GM12891 (cell line): Measurements from ENCODE around the gene FAM174B.

Source experiments
- DNase-seq: peaks from one replicate; pipeline ENCODE4 v3.0.0; 2011; ENCODE audit warnings: low spot score; ENCODE audit not compliant: insufficient read length
- FAIRE-seq: peaks from 2 replicates; lab custom pipeline; 2011; peaks lifted over from hg19 to GRCh38; lab: Jason Lieb, UNC
- PAX5 ChIP-seq: IDR thresholded peaks from 2 replicates; pipeline ENCODE4 v1.6.1; 2011; ENCODE audit warnings: low read length, moderate library complexity, mild to moderate bottlenecking; ENCODE audit not compliant: insufficient read depth, severe bottlenecking
- POLR2A ChIP-seq: IDR thresholded peaks from 2 replicates; pipeline ENCODE4 v1.6.1; 2011; ENCODE audit warnings: low read depth, low read length, control low read depth
- POLR2AphosphoS5 ChIP-seq: IDR thresholded peaks from 2 replicates; pipeline ENCODE4 v1.6.1; 2011; ENCODE audit warnings: low read depth, low read length, control low read depth
- POU2F2 ChIP-seq: IDR thresholded peaks from 2 replicates; pipeline ENCODE4 v1.6.1; 2011; ENCODE audit warnings: low read depth, mild to moderate bottlenecking, control low read depth, low read length, moderate library complexity
- SPI1 ChIP-seq: IDR thresholded peaks from 2 replicates; pipeline ENCODE4 v1.6.1; 2011; ENCODE audit warnings: low read depth, low read length, control low read depth
- TAF1 ChIP-seq: IDR thresholded peaks from 2 replicates; pipeline ENCODE4 v1.6.1; 2011; ENCODE audit warnings: low read depth, low read length, control low read depth

Gene FAM174B

GRCh38 chr15:92677999-92678398, 22.4 kb upstream of the FAM174B start:
- TF ChIP-seq POLR2AphosphoS5 (no peak), POLR2A (no peak), POU2F2 (no peak), SPI1 (no peak), PAX5 (no peak), TAF1 (no peak)
- DNase-seq (no peak), FAIRE-seq (peak; percentile 20)

DNA sequence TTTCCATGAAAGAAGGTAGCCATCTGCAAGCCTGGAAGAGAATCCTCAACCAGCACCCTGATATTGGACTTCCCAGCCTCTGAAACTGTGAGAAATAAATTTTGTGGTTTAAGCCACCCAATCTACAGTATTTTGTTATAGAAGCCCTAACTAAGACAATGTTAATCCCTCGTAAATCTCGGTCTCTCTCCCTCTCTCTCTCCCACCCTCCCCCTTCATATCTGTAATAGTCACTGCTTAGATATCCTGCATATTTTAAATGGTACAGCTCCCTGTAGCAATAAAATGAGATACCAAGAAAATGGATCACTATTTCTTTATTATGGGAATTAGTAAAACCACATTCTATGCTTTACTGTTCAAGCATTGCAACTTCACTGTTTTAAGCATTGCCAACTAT, 21.0 kb upstream of the FAM174B start:
- no peak for TF ChIP-seq POLR2AphosphoS5
- no peak for TF ChIP-seq POU2F2
- DNase-seq (no peak), FAIRE-seq (no peak)

GRCh38 chr15:92675485-92675884, 19.9 kb upstream of the FAM174B start:
- no peak for FAIRE-seq
- DNase-seq, result no peak
- no peak for TF ChIP-seq POU2F2

DNA sequence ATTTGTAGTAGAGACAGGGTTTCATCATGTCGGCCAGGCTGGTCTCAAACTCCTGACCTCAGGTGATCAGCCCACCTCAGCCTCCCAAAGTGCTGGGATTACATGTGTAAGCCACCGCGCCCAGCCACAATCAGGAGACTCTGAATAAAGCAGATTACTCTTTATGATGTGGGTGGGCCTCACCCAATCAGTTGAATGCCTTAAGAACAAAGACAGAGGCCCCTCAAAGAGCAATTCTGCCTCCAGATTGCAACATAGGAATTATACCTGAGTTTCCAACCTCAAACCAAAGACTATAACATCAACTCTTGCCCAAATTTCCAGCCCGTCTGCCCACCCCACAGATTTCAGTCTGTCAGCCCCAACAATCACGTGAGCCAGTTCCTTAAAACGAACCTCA, 18.8 kb upstream of the FAM174B start:
- no peak for TF ChIP-seq POU2F2
- TF ChIP-seq POLR2A, result no peak
- FAIRE-seq (no peak), DNase-seq (no peak)

- no peak for TF ChIP-seq POU2F2
- no peak for TF ChIP-seq POLR2AphosphoS5
- no peak for TF ChIP-seq POLR2A
- no peak for TF ChIP-seq TAF1
- no peak for TF ChIP-seq SPI1
- no peak for TF ChIP-seq PAX5
- FAIRE-seq (peak; percentile 40), DNase-seq (no peak)
Measured at GRCh38 chr15:92672102-92672501, 16.5 kb upstream of the FAM174B start.

DNA sequence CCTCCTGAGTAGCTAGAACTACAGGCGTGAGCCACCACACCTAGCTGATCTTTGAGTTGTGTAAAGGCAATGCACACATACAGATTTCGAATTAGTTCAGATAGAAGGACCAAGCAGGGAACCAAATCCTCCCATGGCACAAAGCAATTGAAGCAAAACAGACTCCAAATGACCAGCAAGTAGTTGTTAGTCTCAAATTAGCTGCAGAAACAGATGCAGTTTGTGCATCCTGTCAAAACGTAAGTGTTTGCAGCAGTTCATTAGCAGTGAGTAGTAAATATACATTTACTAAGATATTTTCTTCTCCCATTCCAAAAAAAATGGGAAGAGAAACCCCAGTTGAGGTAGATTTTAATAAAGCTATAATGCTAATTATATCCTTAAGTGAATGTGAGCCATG, 15.8 kb upstream of the FAM174B start:
- FAIRE-seq (peak; percentile 23), DNase-seq (no peak)
- TF ChIP-seq SPI1 (no peak), POLR2AphosphoS5 (no peak), POLR2A (no peak), POU2F2 (no peak), PAX5 (no peak)

GRCh38 chr15:92670621-92671020, 15.0 kb upstream of the FAM174B start:
- DNase-seq, result no peak
- FAIRE-seq, result no peak
- TF ChIP-seq POU2F2 (no peak), TAF1 (no peak), POLR2A (no peak), POLR2AphosphoS5 (no peak), SPI1 (no peak), PAX5 (no peak)

- FAIRE-seq, result no peak
- no peak for DNase-seq
- TF ChIP-seq SPI1 (no peak), POLR2A (no peak), TAF1 (no peak), POLR2AphosphoS5 (no peak)
Measured at GRCh38 chr15:92669432-92669831, 13.9 kb upstream of the FAM174B start.

- TF ChIP-seq POLR2AphosphoS5 (no peak), PAX5 (no peak), POLR2A (no peak), SPI1 (no peak), POU2F2 (no peak), TAF1 (no peak)
- FAIRE-seq, result no peak
- no peak for DNase-seq
Measured at GRCh38 chr15:92668620-92669019, 13.0 kb upstream of the FAM174B start.

DNA sequence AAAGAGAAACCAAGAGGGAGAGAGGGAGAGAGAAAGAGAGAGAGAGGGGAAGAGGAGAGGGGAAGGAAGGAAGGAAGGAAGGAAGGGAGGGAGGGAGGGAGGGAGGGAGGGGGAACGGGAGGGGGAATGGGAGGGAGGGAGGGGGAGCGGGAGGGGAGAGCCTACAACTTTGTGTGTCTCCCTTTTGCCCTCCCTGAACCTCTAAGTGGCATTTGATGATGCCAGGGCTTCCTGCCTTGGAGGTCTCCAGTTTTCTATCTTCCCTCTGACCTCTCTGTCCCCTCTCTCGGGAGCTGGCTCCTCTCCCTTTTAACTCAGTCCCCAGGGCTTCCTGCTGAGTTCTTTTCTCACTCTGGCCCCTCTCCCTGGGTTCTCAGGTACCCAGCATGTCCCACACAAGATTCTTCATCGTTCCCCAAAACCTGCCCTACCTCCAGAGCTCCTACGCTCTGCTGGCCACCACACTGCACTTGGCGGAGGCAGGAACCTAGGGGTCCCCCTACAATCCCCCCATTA, 12.5 kb upstream of the FAM174B start:
- FAIRE-seq (no peak), DNase-seq (no peak)
- no peak for TF ChIP-seq SPI1
- TF ChIP-seq POU2F2, result no peak
- TF ChIP-seq POLR2AphosphoS5, result no peak
- no peak for TF ChIP-seq PAX5
- no peak for TF ChIP-seq TAF1
- no peak for TF ChIP-seq POLR2A
